Stimulated activated CD8-positive, alpha-beta memory T cell treated with anti-CD3 and anti-CD28 coated beads, Interleukin-7, amount 100 ng/mL, for 48 hours (primary cell): ENCODE results near the gene TP53BP1.
A peak's percentile ranks its signal among the peaks of the same experiment; 100 is the strongest.

ENCODE experiments used
- DNase-seq, 2 donors: peaks; one replicate each; pipeline ENCODE4 v3.0.0-alpha.2; 2020; ENCODE audit warnings: low read depth in 1 of 2; ENCODE audit errors: extremely low read depth in 1 of 2

Gene TP53BP1

DNA sequence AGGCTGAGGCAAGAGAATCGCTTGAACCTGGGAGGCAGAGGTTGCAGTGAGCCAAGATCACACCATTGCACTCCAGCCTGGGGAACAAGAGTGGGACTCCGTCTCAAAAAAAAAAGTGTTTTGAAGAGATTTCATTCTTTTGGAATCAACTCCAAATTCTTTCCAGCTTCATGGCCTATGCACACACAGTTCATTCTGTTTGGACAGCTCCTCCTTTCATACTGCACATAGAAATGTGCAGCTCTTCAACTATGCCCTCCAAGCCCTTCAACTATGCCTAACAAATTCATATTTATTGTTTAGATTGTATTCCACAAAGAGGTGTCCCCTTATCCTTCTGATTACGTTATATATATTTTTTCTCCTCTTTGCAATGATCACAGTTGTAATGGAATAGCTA lies 4.2 kb downstream of the TP53BP1 start:
- DNase-seq = no peak

DNA sequence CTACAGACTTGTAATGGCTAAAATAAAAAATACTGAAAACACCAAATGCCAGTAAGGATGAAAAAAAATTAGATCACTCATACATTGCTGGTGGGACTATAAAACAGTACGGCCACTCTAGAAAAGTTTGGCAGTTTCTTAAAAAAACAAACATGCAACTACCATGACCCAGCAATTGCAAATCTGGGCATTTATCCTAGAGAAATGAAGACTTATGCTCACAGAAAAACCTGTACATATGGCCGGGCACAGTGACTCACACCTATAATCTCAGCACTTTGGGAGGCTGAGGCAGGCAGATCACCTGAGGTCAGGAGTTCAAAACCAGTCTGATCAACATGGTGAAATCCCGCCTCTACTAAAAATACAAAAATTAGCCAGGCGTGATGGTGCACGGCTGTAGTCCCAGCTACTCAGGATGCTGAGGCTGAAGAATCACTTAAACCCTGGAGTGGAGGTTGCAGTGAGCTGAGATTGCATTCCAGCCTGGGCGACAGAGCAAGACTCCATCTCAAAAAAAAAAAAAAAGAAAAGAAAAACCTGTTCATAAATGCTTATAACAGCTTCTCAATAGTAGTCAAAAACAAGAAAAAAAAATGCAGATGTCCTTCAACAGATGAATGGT lies 5.6 kb downstream of the TP53BP1 start:
- DNase-seq = no peak

DNA sequence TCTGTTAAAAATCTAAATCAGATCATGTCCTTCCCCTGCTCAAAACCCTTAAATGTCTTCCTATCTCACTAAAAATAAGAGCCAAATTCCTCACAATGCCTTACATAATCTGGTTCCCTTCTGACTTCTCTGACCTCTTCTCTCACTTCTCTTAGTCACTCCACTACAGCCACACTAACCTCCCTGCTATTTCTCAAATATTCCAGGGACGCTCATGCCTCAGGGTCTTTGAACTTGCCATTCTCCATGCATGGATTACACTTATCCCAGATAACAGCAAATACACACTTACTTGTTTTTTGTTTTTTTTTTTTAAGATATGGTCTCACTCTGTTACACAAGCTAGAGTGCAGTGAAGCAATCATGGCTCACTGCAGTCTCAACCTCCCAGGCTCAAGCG lies 8.5 kb downstream of the TP53BP1 start:
- DNase-seq = no peak

DNA sequence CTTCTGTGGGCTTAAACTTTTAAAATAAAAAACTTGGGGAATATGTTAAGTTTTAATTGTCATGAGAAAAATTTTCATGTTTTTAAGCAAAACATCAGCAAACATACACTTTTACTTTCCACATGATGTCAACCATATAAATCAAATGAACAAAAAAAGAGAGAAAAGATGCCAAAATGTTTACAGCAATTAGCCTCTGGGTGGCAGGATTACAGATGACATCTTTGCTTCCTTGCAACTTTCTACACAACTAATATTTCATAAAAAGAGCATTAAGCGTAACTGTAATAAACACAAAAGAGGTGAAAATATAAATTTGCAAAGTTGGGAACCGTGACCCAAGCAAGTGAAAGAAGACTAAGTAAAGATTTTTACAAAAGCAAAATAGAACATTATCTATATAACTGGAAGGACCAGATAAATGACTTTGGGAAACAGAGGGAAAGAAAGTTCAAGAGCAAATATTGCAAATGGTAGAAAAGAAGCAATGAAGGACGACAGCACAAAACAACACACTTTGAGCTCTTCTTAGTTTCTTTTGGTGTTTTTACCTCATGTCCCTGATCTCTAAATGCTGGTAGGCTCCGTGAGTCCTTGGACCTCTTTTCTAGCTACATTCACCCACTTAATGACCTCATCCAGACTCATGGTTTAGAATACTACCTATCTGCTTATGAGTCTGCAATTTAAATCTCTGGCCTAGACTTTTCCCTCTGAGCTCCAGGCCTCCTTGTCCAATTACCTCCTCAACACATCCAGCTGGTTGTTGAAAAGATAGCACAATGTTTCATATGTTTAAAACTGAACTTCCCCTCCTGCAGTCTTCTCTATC lies 9.4 kb downstream of the TP53BP1 start:
- no peak for DNase-seq

DNA sequence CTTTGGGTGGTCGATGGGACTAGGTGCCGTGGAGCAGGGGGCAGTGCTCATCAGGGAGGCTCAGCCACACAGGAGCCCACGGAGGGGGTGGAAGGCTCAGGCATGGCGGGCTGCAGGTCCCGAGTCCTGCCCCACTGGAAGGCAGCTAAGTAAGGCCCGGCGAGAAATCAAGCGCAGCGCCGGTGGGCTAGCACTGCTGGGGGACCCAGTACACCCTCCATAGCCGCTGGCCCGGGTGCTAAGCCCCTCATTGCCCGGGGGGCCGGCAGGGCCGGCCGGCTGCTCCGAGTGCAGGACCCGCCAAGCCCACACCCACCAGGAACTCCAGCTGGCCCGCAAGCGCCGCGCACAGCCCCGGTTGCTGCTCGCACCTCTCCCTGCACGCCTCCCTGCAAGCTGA lies 19.1 kb downstream of the TP53BP1 start:
- no peak for DNase-seq

DNA sequence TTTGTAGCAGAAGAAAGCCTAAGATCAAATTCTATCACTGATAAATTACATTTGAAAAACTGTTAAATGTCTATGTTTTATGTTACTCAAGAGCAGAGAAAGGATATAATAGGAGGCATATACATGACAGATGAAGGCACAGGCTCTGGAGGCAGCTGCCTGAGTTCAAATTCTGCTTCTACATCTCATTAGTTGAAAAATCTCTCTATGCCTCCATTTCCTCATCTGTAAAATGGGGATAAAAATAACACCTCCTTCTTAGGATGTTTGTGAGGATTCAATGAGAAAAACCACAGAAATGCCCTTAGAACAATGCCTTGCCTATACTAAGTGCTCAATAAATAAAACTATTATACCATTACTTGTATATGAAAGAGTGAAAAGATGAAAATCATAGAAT lies 21.0 kb downstream of the TP53BP1 start:
- no peak for DNase-seq

DNA sequence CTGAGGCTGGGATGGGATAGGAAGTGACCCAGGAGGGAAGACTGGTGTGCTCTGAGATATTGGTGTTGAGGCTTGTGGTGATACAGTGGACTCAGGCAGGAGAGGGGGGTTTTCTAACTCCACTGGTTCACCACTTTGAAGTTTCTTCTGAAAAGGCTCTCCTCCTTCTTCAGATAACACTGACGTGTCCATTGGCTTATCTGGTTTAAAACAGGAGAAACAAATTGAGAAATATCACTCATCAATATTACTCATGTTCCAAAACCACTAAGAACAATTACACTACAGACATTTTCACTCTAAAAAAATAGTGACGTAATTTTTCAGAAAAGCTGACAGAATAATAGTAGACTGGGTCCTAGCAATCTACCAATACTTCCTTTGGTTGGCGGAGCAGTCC lies 23.1 kb downstream of the TP53BP1 start:
- no peak for DNase-seq

DNA sequence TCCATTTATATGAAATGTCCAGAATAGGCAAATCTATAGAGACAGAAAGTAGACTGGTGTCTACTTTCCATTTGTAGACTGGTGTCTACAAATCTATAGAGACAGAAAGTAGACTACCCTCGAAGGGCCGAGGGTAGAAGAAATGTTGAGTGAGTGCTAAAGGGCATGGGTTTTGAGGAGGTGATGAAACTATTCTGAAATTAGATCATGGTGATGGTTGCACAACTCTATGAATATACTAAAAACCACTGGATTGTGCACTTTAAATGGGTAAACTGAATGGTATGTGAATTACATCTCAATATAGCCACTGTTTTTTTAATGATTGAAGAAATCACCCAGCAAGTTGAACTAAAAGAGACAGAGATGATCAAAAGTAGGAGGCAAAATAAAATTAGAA lies 27.9 kb downstream of the TP53BP1 start:
- DNase-seq = no peak

DNA sequence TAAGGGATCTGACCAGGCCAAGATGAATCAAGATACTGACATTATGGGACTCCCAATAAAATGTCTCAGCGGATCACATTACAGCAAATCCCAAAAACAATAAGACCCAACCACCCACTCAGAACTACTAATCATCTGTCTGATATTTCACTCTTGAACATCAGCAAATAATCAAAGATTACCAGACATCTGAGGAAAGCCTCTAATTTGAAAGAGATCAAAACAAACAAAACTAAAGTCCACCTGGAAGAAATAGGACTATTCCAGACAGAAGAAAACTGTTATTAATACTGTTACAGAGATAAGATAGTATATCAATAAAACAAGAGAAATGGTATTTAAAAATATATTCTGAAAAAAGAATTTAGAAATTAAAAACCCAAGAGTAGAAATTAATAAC lies 29.0 kb downstream of the TP53BP1 start:
- no peak for DNase-seq

DNA sequence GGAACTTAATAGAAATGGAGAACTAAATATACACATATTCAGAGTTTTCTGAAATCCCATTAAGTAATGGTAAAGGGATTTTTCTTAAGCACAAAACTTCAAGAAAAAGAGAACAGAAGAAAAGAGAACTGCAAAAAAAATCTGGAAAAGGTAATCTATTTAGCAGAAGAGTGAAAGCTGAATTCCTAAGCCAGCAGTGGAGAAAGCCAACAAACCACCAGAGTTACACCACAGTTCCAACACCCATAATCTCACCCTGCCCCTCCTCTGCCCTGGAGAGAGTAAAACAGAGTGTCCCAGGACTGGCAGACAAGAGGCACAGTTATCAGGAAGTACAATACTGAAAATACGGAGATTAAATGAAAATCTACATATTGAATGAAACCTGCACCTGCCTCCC lies 29.4 kb downstream of the TP53BP1 start:
- DNase-seq = no peak

DNA sequence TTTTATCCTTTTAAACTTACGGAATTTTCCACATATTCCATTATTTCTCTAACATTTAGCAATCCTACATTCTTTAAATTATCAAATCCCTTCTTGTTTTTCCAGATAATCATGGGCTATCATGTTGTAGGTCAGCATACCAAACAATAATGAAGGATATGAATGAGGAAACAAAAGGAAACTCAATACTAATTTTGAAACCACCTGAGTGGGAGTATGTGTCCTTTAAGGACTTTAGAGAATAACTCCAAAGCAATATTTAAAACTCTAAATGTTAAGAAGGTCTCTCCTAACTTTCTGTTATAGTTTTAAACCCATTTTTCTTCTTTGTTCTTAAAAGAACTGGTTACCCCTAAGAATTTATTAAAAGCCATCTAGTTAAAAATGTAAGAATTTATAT lies 43.0 kb downstream of the TP53BP1 start:
- DNase-seq = no peak

DNA sequence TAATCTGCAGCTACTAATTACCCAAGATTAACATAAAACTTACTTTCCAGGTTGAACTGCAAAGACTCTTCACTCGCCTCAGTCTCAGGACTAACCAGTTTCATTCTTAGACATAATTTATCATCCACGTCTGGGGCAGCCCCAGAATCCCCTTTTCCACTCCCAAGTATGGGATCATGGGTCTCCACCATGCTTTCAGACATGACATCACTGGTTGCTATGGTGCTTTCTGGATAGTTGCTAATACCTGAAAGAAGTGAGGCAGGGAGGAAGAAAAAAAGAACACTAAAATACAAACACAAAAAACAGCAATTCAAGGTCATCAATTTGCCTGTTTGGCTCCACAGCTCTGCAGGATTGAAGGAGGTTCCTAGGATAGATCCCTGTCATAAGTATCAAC lies 46.6 kb downstream of the TP53BP1 start:
- no peak for DNase-seq

DNA sequence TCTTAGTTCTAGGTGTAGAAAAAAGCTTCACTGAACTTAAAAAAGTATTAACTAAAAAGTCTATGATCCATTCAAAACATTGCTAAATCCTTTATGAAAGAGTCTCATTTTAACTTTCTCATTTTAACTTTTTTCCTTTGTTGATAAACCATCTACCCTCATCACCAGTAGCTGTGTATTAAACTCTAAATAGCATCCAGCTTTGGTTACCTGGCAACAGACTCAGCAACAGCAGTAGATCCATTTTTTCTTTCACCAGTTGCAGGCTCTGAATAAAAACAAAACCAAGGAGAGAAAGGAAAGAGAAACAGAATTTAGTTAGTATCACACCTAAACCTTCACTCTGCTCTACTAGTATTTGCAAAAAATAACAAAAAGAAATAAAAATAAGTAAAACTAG lies 51.6 kb downstream of the TP53BP1 start:
- DNase-seq = no peak

DNA sequence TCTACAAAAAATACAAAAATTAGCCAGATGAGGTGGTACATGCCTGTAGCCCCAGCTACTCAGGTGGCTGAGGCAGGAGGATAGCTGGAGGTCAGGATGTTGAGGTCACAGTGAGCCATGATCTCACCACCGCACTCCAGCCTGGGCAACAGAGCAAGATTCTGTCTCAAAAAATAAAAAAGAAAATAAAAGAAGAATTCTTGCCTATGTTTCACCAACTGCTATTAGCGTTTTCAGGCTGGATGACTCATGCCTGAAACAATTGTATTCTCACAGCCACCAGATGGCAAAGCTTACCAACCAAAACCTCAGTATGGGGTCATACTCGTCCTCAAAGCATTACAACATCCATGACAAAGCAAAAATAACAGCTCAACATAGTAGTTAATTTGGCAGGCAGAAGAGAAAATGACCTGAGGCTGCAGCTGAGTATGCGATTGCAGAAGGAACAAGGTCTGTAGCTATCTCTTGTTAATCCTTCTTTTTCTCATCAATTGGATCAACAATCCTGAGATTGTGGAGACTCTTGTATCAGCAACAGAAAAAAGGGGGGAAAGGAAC lies 52.2 kb downstream of the TP53BP1 start:
- peak in 1 of 2 donors; percentile 28 for DNase-seq

DNA sequence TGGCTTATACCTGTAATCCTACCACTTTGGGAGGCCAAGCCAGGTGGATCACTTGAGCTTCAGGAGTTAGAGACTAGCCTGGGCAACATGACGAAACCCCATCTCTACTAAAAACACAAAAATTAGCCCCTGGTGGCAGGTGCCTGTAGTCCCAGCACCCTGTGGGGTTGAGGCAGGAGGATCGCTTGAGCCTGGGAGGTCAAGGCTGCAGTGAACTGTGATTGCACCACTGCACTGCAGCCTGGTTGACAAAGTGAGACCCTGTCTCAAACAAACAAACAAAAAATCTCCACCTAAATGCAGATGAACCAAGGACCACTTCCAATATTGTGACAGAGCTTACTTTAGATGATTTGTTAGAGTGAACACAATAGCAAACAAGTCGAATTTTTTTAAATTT lies 53.7 kb downstream of the TP53BP1 start:
- DNase-seq = no peak

DNA sequence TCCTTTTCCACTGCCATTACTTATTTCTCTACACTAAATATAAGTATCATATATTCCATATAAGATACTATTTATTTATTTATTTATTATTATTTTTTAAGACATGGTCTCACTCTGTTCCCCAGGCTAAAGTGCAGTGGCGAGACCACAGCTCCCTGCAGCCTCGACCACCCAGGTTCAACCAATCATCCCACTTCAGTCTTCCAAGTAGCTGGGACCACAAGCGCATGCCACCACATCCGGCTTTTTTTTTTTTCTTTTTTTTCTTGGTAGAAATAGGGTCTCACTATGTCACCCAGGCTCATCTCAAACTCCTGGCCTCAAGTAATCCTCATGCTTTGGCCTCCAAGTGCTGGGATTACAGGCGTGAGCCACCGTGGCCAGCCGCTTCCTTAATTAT lies 56.6 kb downstream of the TP53BP1 start:
- no peak for DNase-seq

DNA sequence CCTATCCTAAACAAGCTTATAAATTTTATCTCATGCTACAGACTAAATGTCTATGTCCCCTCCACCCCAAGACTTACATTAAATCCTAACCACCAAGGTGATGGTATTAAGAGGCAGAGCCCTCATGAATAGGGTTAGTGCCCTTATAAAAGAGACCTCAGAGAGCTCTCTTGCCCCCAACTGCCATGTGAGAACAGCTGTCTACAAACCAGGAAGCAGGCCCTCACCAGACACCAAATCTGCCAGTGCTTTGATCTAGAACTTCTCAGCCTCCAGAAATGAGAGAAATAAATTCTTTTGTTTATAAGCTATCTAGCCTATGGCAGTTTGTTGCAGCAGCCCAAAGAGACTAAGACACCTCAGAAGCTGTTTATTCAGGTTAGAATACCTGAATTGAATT lies 58.5 kb downstream of the TP53BP1 start:
- DNase-seq = no peak

DNA sequence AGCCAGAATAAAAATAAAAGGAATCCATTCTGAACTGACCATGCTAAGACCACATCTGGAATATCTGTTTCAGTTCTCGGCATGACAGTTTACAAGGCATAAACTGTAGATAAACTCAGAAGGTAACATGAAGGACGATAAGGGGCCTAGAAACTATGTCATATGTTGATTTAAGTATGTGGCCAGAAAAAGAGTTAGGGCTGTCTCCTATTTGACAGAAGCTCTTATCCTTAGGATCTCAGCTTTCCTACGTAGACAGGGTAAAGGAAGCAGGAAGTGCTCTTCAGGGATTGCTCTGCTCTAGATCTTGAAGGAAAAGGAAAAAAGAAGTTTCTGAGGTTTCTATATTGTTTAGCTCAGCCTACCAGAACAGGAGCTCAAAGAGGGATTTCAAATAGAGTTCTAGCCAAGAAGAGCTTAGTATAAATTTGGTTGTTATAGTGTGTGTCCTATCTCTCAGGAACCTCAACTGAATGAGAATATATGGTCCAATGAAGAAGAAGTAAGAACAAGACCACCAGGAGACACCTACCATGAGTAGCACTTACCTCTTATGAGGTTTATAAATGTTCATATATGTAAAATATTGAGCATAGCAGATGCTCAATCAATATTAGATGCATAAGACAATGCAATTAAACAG lies 59.2 kb downstream of the TP53BP1 start:
- no peak for DNase-seq

DNA sequence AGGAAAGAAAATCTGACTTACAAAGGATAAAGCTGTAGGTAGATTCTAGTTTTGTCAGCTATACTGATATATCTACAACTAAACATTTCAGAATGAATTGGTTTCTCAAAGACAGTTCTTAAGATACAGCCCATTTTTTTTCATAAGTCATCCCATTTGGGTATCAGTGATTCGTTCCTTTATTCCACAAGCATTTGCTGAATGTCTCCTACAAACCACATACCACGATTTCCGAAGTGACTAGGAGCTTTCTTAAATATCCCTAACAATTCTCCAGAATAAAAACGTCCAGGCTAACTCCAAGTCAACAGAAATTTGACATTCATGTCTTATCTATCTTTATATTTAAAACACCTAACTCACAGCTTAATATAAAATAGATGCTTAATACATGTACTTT lies 59.8 kb downstream of the TP53BP1 start:
- no peak for DNase-seq

DNA sequence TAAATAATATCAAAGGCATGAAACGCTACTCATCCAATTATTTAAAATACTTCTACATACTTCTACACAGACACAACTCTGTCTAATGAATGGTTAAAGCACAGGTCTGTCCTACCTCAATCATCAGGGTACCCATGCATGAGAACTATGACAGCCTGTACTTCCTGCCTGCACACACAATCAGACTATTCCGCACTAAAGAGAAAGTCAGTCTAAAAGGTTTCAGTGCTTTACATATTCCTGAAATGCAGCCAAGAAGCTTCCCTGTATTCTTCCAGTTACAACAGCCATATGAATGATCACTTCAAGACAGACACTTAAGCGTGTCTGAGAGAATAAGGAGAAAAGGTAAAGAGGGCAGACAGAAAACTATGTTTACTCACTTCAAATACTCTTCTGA lies 63.3 kb downstream of the TP53BP1 start:
- no peak for DNase-seq

DNA sequence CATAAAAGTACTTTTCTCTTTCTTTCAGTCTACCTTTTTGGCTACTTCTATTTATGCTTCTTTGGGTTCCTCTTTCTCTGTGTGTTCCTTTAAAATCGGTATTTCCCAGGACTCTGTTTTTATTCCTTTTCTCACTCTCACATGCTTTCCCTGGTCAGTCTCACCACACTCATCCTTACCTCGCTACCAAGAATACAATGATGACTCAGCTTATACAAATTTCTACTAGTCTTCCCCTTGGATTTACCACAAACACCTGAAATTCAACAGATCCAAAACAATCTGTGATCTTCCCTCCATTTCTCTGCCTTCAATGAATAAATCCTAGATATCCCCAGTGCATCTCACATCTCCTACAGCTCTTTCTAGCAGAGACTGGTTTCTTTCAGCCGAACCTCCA lies 69.2 kb downstream of the TP53BP1 start:
- no peak for DNase-seq

DNA sequence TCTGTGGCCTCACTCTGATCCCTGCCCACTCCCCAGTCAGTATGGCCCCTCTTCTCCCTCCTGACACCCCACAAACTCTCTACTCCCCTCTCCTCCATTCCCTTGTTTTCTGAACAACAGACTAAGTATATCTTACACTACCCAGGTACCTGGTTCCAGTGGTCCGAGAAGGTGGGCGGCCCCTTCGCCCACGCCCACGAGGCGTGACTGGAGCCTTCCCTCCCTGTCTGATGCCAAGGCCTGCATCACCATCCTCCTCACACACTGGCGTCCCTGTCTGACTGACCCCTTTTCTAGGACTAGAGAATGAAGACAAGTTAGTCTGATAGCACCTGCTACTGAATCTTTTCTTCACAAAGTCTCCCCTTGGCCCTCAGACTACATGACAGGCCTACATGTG lies 72.1 kb downstream of the TP53BP1 start:
- no peak for DNase-seq
